Fibroblast of skin of right quadriceps (primary cell): ENCODE measurements around the gene PLPPR4.
"Not testable (repeated sequence)": the region's sequence is repeated elsewhere in the genome, so short reads cannot be mapped to it uniquely, and the experiment has no call there.

Experiments used
- DNase-seq: peaks from one replicate; pipeline ENCODE4 v3.0.0-alpha.2; 2013

Gene PLPPR4, protein sequence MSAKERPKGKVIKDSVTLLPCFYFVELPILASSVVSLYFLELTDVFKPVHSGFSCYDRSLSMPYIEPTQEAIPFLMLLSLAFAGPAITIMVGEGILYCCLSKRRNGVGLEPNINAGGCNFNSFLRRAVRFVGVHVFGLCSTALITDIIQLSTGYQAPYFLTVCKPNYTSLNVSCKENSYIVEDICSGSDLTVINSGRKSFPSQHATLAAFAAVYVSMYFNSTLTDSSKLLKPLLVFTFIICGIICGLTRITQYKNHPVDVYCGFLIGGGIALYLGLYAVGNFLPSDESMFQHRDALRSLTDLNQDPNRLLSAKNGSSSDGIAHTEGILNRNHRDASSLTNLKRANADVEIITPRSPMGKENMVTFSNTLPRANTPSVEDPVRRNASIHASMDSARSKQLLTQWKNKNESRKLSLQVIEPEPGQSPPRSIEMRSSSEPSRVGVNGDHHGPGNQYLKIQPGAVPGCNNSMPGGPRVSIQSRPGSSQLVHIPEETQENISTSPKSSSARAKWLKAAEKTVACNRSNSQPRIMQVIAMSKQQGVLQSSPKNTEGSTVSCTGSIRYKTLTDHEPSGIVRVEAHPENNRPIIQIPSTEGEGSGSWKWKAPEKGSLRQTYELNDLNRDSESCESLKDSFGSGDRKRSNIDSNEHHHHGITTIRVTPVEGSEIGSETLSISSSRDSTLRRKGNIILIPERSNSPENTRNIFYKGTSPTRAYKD

DNA sequence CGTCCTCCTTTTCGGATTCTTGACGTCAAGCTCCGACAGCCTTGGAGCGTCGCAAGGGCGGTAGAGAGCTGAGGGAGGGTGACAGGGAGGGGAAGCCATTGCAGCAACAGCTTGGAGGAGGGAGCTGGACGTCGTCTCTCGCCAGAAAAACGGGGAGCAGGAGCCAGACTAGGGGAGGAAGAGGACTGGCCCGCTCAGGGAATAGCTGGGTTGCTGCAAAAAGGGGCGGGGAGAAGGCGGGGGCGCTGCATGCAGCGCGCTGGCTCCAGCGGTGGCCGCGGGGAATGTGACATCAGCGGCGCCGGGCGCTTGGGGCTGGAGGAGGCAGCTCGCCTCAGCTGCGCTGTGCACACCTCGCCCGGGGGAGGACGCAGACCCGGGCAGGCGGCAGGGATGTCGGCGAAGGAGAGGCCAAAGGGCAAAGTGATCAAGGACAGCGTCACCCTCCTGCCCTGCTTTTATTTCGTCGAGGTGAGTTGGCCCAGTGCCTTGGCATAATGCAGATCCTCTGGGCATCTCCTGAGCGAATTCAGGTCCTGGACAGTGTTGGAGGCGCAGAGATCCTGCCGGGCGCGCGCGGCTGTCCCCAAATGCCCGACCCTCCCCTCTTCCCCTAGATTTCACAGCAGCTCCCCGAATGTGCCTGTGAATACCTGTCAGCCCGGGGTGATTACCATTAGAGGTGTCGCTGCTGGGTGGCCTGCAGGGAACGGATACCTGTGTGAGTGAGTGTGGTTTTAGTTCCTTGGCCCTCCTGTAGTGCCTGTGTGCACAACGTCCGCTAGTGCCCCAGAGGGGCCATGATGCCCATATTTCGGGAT is at the start of gene PLPPR4:
Gene PLPPR4, plus strand, starts transcription at position 292 of the 821 bp plus-strand sequence. Its CDS starts 102 bp downstream, at position 394.
- DNase-seq, result peak; percentile 42

DNA sequence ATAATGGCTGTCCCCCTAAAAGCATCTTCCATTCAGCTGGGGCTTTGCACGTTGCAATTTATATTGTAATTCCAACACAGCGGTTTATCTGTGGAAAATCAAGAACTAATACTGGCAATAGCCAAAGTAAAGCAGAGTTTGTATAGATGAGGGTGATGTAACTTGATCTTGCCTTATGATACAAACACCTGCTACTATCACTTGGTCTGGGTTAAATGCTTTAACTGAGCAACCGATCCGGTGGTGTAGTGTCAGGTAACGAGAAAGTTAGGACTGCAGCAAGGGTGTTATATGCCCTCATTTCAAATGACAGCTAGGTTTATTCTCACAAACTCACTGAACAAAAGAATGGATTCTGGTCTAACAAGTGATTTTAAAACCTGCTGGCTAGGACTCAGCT is 47.3 kb upstream of the PLPPR4 start:
- DNase-seq, result no peak

DNA sequence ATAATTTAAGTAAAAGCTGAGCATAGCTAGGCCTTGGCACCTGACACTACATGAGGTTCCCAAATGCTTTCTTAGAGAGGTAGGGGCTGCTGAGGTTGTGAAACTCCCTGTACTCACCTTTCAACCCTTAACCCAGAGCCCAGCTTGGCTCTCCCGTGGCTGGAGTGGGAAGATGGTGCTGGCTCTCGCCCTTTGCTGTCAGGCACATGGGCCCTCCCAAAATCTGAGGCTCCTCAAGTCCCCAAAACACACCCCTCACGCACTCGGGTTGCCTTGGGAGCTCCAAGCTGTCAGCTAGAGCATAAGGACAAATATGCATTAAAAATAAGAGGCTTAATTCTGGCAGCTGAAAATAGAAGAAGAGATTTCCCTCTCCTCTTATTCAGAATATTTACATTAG is 46.7 kb upstream of the PLPPR4 start:
- DNase-seq, result no peak

DNA sequence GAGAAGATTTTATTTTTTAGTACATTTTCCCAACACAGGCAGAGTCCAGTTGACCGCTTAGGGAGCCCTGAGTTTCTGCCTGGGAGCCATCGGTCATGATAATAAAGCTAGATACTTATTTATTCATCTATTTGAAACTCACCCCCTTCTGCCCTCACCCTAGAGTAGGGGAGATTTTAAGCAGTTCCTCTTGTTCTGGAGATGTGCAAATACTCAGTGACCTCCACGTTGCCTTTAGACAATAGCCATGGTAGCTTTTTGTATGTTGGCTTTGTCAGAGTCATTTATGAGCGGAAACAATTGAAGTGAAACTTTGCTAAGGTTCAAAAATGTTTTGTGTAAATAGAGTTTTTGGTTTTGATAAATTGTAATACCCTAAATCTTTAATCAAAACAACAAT is 45.7 kb upstream of the PLPPR4 start:
- no peak for DNase-seq

DNA sequence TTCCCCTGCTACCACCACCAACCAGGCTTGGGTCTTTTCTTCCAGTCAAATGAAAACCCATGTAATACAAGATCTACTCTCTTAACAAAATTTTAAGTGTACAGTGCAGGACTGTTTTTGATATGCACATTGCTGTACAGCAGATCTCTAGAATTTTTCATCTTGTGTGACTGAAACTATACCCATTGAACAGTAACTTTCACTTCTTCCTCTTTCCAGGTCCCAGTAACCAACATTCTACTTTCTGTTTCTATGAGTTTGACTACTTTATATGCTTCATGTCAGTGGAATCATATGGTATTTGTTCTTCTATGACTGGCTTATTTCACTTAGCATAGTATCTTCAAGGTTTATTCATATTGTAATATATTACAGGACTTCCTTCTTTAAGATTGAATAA is 45.3 kb upstream of the PLPPR4 start:
- DNase-seq, result no peak

DNA sequence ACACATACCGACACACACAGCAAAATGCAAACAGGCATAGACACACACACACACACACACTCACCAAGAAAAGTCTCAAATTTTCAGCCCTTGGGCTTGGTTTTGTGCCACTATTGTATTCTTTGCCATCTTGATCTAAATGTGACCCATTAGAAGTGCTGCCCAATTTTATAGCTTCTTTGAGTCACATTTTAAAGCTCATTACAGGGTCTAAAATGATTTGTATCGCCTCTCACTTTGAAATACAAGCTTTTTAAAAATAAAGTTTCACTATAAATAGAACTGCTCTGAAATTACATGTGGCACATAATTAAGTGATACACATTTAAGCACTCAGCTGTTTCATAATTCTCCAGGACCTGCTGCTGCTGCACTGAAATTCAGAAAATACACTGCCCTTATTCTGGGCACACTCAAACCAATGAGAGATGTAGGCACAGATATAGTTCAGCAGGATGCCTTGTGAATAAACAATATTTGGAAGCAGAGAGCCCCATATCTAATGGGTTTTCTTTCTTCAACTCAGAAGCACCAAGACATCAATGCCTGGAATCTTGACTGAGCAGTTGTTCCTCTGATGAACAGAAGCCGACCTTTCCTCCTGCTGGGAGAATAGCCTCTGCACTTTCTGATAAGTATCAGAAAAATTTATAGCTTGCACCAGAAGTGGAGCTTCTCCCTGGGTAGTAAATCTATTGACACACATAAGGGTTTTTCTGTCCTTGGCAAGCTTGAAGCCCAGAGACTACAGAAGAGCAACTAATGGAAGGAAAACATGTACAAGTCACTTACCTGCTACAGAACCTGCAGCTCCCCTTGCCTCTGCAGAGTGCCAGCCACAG is 37.0 kb upstream of the PLPPR4 start:
- DNase-seq, result no peak

DNA sequence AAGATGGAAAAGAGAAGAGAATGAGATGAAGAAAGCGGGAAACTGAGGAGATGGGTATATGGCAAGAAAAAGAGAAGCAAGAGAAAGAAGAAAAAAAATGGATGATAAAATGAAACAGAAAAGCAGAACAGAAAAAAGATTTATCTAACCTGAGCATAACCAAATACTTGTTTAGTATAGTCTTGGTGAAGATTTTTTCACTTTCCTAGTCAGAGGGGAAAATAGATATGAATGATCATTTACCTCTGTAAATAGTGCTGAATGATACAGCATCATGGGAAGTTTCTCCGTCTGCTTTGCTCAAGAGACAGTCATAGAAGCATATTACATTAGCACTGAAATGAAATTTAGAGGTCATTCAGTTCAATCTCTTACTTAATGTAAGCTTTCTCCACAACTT is 36.1 kb upstream of the PLPPR4 start:
- no peak for DNase-seq

DNA sequence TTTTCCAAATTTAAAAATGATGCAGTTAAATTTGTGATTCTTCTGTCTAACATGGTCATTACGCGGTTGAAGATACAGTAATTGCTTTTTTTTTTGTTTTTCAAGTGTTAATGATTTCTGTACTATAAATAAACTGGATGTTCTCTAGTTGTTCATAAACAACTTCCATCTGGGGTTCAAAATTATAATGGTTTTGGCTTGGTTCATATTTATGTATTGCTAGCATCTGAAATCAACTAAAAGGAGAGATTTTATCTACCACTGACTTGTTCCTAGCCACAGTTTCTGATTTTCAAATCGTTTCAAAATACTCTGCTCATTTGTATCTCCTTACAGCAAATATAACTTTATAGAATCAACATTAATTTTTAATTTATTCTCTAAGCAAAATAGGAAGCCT is 35.2 kb upstream of the PLPPR4 start:
- DNase-seq, result no peak

DNA sequence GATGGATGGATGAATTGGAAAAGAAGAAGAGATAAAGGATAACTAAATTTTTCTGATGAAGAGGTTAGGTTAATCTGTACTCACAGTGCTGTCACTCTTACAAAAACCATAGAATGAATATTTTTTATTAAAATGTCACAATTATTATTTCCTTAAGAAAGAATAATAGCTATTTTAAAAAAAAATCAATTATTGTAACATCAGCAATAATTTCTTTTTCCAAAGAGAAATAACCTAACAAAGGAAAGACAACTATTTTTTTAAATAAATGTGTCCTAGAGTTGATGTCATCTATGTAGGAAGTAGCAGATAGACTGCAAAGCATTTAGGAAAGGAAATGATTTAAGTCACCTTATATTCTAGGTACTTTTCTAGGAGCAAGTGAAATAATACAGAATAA is 33.6 kb upstream of the PLPPR4 start:
- no peak for DNase-seq

DNA sequence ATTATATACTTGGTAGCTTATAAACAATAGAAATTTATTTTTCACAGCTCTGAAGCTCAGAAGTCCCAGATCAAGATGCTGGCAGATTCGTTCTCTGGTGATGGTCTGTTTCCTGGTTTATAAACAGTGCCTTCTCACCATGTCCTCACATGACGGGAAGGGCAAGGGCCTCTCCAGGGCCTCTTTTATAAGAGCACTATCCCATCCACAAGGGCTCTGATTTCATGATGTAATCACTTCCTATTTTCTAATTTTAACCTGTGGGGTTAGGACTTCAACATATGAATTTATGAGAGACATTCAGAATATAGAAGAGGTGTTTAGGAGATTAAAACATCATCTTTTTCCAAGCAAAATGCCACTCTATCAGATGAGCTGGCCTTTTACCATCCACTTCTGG is 32.1 kb upstream of the PLPPR4 start:
- no peak for DNase-seq

DNA sequence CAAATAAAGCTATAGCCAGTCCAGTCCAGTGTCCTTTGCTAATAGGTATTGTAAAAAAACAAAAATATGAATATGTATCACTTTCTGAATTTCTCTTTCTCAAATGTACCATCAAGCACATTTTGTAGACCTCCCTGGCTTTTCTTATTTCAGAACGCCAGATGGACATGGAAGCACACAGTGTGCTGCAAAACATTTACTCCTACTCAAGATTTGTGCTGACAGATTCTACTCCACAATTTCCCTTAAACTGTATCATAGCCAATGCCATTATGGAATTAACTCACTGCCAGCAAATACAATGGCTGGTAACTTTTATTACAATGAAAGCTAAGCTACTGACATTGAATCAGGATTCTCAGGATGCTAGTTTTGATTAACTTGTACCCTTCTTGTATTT is 30.8 kb upstream of the PLPPR4 start:
- no peak for DNase-seq

DNA sequence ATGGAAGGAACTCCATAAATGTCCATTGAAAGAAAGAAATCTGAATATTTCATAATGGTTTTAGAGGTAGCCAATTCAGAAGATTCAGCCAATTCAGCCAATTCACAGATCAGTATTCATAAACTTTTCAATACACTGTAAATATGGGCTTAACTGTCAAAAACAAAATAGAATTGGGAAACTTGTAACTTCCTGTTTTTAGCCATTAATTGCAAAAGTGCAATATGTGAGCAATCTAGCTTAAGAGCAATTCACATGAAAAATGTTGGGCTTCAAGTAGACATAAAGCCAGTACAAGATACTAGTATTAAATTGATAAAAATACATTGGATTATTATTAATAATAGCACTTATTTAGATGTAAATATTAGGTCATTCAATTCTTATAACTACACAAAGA is 27.5 kb upstream of the PLPPR4 start:
- no peak for DNase-seq

DNA sequence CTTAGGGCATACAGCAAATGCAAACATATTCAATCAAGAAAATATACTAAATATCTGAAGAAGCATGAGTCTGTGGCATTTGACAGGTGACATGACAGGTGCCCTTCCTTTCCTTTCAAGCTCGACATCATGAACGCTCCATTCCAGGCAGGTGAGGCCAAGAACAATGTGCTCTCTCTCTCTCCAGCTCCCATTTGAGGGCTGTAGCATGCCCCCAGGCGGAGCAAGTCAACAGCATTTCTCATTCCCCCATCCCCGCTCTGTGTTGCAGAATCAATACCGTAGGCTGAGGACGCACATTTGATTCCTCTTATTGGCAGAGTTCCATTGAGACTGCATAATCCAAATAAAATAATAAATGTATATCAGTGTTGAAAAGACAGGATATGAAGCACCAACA is 24.6 kb upstream of the PLPPR4 start:
- no peak for DNase-seq

DNA sequence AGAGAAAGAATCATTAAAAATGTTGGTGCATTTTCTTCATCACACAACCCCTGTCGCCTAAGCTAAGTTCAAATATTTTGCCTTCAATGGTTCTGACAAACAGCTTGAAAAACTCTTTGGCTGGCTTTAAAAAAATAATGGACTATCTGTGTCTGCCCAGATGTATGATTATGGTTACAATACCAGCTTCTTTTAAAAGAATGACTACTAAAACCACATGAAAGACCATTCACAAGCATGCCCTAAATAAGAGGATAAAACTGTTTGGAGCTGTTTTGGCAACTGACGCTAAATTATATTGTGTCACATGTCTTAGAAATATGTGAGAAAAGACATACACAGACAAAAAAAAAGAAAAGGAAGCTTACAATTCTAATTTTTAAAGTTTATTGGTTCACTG is 23.7 kb upstream of the PLPPR4 start:
- no peak for DNase-seq

DNA sequence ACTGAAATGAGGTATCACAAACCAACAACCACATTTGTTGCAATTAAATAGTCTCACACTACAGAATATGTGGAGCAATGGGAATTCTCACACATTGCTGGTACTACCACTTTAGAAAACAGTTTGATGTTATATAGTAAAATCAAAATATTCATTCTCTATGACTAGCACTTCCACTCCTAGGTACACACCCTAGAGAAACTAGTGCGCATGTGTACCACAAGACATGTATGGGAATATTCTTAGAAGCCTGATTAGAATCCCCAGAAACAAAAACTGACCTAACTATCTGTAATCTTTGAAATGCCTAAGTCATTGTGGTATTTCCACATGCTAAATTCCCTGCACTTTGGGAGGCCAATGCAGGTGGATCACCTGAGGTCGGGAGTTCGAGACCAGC is 18.1 kb upstream of the PLPPR4 start:
- no peak for DNase-seq

DNA sequence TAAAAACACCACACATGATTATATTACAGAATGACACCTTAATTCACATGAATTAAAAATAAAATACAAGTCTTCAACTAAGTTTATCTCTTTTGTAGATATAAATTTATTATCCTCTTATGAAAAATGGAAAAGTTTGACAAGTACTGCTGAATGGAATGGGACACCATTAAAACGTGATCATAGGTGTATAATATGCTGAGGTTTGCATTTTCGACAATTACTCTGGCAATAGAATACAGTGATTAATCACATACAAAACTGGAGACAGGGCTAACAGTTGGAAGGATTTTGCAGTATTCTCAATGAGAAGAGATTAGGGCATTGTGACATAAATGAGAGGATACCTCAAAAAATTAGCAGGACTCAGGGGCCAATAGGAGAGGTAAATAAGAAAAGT is 17.1 kb upstream of the PLPPR4 start:
- DNase-seq, result no peak

DNA sequence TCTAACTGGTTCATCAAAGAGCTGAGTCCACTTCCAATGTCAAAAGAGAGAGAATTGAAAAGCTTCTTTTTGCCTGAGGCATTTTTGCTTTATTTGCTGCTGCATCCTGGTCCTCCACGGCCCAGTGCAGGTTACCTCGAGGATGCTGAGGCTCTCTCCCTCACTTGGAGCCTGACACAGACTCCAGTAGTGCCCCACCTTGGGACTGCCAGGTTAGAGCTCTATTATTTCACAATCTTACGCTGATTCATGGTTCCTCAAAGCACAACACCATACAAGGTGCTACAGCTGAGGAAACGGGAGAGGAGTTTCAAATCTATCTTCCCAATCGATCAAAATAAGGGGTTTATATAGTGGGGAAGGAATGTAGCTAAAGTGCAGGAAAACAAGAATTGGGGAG is 13.6 kb upstream of the PLPPR4 start:
- DNase-seq, result no peak

DNA sequence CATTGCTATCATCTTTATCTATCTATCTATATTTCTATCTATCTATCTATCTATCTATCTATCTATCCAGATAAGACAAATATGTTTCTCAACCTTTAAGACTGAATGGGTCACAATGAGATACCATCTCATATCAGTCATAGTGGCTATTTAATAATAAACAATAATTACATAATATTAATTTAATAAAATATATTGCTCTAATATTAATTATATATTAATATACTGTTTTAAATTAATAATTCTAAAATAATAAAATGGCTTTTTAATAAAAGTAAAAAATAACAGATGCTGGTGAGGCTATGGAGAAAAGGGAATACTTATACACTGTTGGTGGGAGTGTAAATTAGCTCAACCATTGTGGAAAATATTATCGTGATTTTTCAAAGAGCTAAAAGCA is 13.0 kb upstream of the PLPPR4 start:
- DNase-seq, result no peak

DNA sequence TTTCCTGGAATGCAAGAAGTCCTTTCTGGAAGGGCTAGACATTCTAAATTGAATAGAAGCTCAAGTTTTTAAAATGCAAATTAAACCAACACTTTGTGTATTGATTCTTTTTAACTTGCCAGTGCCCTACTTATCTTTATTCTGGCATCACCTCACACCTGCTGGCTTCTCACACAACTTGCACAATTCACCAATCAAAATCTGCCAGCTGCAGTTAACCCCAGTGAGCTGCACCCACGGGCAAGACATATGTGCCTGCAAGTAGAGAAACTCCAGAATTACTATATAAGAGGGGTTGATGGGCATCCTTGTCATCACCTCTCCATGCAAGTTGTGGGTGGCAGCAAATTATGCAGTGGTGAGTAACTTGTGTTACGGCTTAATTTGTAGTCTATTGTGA is 11.7 kb upstream of the PLPPR4 start:
- DNase-seq, result no peak

DNA sequence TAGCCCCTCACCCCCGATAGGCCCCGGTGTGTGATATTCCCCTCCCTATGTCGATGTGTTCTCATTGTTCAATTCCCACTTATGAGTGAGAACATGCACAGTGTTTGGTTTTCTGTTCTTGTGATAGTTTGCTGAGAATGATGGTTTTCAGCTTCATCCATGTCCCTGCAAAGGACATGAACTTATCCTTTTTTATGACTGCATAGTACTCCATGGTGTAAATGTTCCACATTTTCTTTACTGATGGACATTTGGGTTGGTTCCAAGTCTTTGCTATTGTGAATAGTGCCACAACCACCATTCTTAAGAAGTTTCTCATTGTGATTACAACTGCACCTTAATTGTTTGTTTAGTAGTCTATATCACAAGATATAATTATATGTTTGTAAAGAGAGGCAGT is 3.9 kb upstream of the PLPPR4 start:
- DNase-seq, result not testable (repeated sequence)

DNA sequence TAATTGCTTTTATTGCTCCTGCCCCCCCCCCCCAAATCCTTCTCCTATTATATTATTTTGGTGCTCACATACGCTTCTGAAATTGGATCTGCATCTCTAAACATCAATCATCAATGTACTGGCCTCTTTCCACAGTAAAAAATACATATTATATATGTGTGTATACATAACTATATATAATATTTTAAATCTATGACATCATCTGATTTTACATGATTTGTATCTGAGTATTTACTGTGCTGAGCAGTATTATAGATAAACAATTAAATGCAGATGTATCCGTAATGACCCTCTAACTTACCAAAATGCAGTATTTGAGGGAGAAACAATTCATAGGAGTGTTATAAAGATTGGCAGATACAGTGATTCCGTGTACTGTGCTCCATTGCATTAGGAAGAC is 832 bp downstream of the PLPPR4 start:
- no peak for DNase-seq

DNA sequence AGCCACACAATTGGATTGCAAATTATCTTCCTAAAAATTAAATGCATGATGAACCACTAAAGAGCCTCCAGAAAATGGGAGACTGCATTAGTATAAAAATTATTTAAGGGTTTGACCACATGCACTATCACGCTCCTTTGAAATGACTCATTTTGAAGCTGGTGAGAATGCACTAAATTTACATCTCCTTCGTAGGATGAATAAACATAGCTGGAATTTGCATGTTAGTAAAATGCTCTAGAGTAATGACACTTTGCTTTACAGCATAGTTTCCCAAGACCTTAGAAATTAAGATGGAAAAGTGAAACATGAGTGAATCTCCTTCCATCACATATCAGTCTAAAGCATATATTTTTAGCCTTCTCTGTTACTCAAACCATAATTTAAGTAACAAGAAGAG is 2.4 kb downstream of the PLPPR4 start:
- DNase-seq, result peak; percentile 89

DNA sequence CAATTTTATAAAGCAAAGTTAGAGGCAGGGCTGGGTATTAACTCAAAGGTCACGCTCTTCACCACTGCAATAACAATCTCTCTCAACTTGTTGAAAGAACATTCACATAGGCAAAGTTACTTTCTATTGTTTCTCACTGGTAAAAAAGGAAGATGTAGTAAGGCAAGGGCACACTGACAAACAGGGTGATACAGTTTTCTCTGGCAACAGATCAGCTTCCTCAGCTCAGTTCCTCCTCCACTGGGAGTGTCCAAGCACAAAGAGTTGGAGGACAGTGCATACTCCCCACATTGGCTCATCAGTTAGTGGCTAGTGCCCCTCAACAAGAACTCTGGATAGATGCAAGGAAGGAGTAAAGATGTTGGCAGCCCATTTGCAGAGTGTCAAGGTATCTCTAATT is 3.7 kb downstream of the PLPPR4 start:
- peak; percentile 13 for DNase-seq
